M059J (cell line): ENCODE data around the gene GGT5. TPM values are rescaled to one million over a fixed set of nuclear protein-coding genes. Genes with fewer than 3 reads are reported as not detected.
"Not testable (repeated sequence)": the region's sequence is repeated elsewhere in the genome, so short reads cannot be mapped to it uniquely, and the experiment has no call there.

Experiments
- DNase-seq: peaks from one replicate; pipeline ENCODE4 v3.0.0-alpha.2; 2012; ENCODE audit warnings: low read depth
- total RNA-seq: library from RNA; depleted of rRNA; stranded (reverse); fragments of >200 nt; shearing (Covaris generic); gene quantifications from 2 replicates; pipeline ENCODE4 v1.2.3, GENCODE V29; 2014

Gene GGT5
- total RNA-seq, 1 experiment from 2014 or later: not detected

DNA sequence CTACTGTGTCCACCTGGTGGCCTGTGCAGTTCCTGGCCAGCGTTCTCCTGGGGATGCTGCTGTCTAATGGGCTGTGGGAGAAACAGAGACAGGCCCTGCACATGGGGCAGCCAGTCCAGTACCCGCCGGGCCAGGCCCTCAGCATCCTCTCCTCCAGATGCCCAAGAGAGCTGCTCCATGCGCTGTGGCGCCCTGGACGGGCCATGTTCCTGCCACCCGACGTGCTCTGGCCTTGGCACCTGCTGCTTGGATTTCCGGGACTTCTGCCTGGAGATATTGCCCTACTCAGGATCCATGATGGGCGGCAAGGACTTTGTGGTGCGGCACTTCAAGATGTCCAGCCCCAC, 62.0 kb downstream of the GGT5 start:
- DNase-seq: not testable (repeated sequence)

GRCh38 chr22:24181996-24182899, 62.6 kb downstream of the GGT5 start:
- DNase-seq: no peak

DNA sequence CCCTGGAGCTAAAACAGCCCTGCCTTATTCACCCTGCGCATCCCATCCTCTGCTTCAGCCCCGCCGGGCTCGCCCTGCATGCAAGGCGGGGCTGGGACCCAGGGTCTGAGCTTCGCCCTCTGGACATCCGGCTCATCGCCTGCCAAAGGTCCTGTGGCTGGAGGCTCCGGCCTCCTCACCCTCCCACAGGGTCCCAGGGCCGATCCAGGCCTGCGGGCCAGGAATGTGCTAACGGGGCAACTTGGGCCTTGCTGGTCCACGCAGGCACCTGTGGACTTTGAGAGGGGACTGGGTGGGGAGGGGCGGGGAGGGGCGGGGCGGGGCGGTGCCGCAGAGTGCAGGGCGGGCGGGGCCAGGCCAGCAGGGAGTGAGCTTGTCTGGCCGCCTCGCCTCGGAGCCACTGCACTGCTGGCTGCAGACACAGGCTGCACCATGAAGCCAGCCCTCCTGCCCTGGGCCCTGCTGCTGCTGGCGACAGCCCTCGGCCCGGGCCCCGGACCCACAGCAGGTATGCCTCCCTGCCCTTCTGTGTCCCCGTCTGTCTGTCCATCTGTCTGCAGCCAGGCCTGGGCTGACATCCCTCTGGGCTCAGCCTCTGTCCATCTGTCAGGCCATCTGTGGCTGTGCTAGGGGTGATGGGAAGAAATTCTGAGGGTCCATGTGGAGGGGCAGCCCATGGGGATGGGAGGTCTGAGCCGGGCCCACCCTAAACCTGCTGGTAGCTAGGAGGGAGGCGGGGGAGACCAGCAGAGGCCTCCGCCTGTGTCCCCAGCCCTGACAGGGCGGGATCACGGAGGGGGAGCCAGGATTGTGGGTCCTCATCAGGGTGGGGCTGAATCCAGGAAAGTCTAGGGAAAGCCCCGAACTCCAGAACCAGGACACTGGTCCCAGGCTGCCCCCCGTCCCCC, 63.5 kb downstream of the GGT5 start, which contains the start of gene SUSD2:
Gene SUSD2 (plus strand): TSS at position 400 of the 908 bp plus-strand sequence. CDS start 33 bp downstream, at position 433.
- no peak for DNase-seq

GRCh38 chr22:24180316-24181087, 64.4 kb downstream of the GGT5 start:
- no peak for DNase-seq

GRCh38 chr22:24179478-24180210, 65.2 kb downstream of the GGT5 start:
- no peak for DNase-seq

DNA sequence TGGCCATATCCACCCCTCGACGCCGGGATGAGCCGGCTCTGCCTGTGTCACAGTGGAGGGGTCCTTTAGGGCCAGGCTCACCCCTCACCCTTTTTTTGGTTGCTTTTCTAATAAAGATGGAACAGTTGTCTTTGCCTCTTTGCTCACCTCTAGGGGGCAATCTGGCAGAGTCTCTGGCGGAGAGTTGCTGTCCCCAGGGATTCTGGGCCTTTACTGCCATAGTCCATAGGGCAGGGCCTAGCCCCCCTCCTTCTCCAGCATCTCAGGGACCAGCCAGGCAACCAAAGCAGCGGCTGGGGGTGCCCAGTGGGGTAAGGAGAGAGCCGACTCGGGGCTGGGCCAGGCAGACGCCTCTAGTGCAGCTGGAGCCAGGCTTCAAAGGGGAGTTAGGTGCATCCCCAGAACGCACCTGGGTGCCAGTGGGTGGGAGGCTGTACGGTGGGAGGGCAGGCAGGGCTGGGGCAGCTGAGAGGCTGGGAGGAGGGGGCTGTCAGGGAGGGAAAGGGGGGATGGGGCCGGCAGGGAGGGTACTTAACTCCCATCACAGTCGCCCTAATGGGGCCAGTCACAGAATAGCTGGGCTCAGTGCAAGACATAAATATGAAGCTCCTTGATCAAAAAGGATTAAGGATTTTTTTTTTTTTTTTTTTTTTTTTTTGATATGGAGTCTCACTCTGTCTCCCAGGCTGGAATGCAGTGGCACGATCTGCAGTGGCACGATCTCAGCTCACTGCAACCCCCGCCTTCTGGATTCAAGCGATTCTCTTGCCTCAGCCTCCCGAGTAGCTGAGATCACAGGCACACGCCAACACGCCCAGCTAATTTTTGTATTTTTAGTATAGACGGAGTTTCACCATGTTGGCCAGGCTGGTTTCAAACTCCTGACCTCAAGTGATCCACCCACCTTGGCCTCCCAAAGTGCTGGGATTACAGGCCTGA, 66.1 kb downstream of the GGT5 start:
- no peak for DNase-seq

- no peak for DNase-seq
These were observed 66.9 kb downstream of the GGT5 start for GRCh38 chr22:24178021-24178431.

DNA sequence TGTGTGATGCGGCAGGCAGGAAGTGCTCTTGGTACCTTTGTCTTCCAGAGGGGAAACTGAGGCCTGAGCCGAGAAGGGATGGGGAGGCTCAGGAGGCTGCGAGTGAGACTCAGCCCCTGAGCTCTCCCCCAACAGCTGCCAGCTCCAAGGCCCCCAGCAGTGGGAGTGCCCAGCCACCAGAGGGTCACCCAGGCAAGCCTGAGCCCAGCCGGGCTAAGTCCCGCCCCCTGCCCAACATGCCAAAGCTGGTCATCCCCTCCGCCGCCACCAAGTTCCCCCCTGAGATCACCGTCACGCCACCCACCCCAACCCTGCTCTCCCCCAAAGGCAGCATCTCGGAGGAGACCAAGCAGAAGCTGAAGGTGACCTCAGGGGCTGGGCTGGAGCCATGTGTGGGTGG, 67.4 kb downstream of the GGT5 start:
- no peak for DNase-seq

DNA sequence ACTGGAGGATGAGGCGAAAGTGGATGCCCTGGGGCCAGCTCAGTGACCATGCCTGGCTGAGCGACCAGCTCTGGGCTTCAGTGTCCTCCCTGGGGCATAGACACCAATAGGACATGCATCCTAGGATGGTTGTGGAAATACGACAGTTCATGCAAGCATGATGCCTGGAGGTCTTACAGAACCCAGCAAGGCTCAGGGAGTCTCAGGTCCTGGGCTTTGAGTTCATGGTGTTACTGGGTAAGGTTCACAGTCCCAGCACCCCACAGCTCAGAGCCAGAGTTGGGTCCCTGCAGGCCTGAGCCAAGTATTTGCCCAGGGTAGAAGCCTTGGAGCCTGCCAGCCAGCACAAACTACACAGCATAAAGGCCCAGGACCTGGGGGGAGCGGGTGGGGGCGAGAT, 67.8 kb downstream of the GGT5 start:
- DNase-seq: no peak

- DNase-seq: no peak
These were observed 68.3 kb downstream of the GGT5 start for GRCh38 chr22:24176630-24177029.

GRCh38 chr22:24176040-24176439, 68.8 kb downstream of the GGT5 start:
- no peak for DNase-seq

DNA sequence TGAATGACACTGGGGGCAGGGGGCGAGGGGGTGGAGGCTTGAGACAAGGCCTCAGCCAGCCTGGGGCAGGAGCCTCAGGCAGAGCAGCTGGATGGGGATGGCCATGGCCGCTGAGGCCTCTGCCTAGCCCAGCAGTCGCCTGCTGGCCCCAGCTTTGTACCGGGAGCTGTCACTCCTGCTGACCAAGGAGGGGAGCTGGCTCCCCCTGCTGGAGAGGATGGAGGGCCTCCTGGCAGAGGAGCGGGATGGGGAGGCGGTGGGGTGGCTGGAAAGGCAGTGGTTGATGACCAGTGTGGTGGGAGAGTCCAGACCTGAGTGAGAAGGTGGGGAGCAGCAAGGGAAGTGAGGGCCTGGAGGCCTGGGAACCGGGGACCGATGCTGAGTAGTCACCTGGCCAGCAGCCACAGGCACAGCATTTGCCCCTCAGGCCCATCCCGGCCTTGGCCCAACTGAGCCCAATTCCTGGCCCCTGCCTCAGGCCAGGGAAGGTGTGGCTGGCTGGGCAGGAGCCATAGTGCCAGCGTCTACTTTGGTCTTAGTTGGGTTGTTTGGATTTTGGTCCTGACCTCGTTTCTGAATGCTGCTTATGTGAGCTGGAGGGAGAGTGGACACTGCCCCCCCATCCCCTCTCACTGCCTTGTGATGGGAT, 69.6 kb downstream of the GGT5 start:
- peak; percentile 59 for DNase-seq

DNA sequence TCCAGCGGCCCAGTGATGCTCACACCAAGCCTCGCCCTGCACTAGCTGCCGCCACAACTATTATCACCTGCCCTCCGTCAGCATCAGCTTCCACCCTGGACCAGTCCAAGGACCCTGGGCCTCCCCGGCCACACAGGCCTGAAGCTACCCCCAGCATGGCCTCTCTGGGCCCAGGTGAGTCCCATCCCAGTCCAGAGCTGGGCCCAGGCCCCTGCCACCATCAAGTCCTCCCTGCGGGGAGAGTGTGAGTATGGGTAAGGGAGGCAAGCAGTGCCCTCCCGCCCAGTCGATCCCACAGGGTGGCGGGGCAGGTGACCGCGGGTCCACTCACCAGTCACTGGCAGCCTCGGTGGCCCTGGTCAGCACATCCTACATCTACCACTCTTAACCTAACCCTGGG, 73.1 kb downstream of the GGT5 start:
- DNase-seq: no peak

DNA sequence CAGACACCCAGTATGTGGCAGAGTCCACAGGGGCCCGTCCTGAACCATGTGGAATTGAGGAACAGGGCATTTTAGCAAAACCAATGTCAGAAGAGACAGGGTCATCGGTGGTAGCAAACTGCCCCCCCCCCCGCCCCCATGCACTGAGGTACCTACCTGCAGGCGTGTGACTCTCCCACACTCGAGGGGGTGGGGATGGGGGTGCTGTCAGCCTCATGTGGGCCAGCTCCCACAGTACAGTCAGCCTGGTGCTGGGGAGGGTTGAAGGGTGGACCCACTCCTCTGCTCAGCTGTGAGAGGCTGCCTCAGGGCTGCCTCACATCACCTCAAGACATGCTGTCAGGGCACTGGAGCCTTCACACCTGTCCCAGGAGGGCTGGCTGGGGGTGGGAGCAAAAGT, 74.2 kb downstream of the GGT5 start:
- no peak for DNase-seq

GRCh38 chr22:24170188-24170587, 74.7 kb downstream of the GGT5 start:
- DNase-seq: no peak
